LNCAP (cell line): ENCODE data around the gene RPAP2.

Experiments used
- TF ChIP-seq, protein P1 (sequence below): fragments of 450-650 bp; IDR thresholded peaks from 2 replicates; pipeline ENCODE4 v1.5.1; 2017; ENCODE audit warnings: mild to moderate bottlenecking

The RPAP2 gene

DNA sequence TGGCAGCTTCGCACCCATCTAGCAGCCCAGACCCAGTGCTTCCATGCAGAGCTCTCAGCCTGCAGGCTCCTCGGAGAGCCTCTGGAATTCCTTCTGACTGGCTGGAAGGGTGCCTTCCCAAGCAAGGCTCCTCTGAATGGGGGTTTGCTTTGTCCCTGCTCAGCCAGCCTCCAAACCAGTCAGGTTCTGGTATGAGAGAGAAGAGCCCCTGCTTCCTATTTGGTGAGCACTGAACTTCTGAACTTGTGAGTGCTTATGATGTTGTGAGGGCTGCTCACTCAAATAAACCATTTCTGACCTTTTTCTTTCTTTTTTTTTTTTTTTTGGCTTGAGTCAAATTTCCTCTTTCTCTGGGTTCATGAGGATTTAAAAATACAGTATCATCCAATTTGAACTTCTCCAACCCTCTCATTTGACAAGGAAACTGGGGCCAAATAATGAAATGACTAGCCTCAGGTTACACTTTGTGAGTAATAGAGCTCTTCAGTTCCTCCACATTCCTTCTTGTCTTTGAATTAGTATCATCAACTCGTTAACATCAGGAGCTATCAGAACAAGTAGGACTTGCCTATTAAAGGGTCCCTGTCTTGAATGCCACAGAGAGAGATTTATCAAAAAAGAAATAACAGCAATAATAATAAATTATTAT lies 148.3 kb downstream of the RPAP2 start:
- TF ChIP-seq, protein P1, sequence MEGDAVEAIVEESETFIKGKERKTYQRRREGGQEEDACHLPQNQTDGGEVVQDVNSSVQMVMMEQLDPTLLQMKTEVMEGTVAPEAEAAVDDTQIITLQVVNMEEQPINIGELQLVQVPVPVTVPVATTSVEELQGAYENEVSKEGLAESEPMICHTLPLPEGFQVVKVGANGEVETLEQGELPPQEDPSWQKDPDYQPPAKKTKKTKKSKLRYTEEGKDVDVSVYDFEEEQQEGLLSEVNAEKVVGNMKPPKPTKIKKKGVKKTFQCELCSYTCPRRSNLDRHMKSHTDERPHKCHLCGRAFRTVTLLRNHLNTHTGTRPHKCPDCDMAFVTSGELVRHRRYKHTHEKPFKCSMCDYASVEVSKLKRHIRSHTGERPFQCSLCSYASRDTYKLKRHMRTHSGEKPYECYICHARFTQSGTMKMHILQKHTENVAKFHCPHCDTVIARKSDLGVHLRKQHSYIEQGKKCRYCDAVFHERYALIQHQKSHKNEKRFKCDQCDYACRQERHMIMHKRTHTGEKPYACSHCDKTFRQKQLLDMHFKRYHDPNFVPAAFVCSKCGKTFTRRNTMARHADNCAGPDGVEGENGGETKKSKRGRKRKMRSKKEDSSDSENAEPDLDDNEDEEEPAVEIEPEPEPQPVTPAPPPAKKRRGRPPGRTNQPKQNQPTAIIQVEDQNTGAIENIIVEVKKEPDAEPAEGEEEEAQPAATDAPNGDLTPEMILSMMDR = no peak

DNA sequence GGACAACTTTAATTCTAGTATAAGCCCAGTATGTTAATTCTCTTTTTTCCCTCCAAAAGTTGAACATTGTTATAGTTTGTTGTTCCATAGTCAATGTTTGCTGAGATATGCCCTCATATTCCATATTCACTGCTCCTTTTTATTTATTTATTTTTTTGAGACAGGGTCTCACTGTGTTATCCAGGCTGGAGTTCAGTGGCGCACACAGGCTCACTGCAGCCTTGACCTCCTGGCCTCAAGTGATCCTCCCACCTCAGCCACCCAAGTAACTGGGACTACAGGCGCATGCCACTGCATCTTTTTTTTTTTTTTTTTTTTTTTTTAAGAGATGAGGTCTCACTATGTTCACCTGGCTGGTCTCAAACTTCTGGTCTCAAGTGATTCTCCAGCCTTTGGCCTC lies 149.1 kb downstream of the RPAP2 start:
- TF ChIP-seq, protein P1 = no peak
